K562 (cell line): ENCODE measurements around the gene RHPN2. TPM values are rescaled to one million over a fixed set of nuclear protein-coding genes. Genes with fewer than 3 reads are reported as not detected.

Experiments
- AFF4 ChIP-seq: sonication (generic); formaldehyde crosslinking; IDR thresholded peaks from 2 replicates; pipeline ENCODE4 v1.8.0; 2023; ENCODE audit warnings: mild to moderate bottlenecking, missing genetic modification reagents
- ARID4B ChIP-seq: sonication (generic); formaldehyde crosslinking; IDR thresholded peaks from 2 replicates; pipeline ENCODE4 v1.8.0; 2022; ENCODE audit warnings: mild to moderate bottlenecking, missing genetic modification reagents
- BACH1 ChIP-seq: fragments of 200-800 bp; sonication (Bioruptor generic); IDR thresholded peaks from 2 replicates; pipeline ENCODE4 v1.6.1; 2016; ENCODE audit warnings: missing genetic modification characterization, missing compliant biosample characterization
- FOXK2 ChIP-seq, 2 experiments: fragments of 450-650 bp; IDR thresholded peaks in 1 of 2; conservative IDR thresholded peaks in 1 of 2; 2 replicates each; pipeline ENCODE4 v1.6.1; 2016; ENCODE audit warnings: low read depth in 2 of 2, mild to moderate bottlenecking in 1 of 2
- GTF2F1 ChIP-seq: IDR thresholded peaks from 2 replicates; pipeline ENCODE4 v1.6.1; 2011; ENCODE audit warnings: low read depth, low read length, improper control_type of control experiment
- HMBOX1 ChIP-seq: sonication (generic); IDR thresholded peaks from 2 replicates; pipeline ENCODE4 v1.6.1; 2016
- MAFG ChIP-seq: fragments of 450-650 bp; conservative IDR thresholded peaks from 2 replicates; pipeline ENCODE4 v1.6.1; 2016; ENCODE audit warnings: missing genetic modification characterization, missing compliant biosample characterization
- NBN ChIP-seq: fragments of 450-650 bp; IDR thresholded peaks from 2 replicates; pipeline ENCODE4 v1.6.1; 2016; ENCODE audit warnings: low read depth, mild to moderate bottlenecking
- NFIX ChIP-seq: fragments of 250-450 bp; sonication (Bioruptor Pico); IDR thresholded peaks from 2 replicates; pipeline ENCODE4 v1.4.0; 2020; ENCODE audit warnings: low read depth, mild to moderate bottlenecking, moderate library complexity
- RBM15 ChIP-seq: fragments of 200-400 bp; formaldehyde crosslinking; IDR thresholded peaks from 2 replicates; pipeline ENCODE4 v1.6.1; 2018; ENCODE audit warnings: mild to moderate bottlenecking, low read length, moderate library complexity; ENCODE audit not compliant: insufficient read depth
- SRSF3 ChIP-seq: fragments of 200-400 bp; formaldehyde crosslinking; IDR thresholded peaks from 2 replicates; pipeline ENCODE4 v1.6.1; 2016; ENCODE audit warnings: mild to moderate bottlenecking, low read length, moderate library complexity; ENCODE audit not compliant: insufficient read depth
- THRB ChIP-seq: fragments of 450-650 bp; formaldehyde crosslinking; conservative IDR thresholded peaks from 2 replicates; pipeline ENCODE4 v1.4.0; 2022; ENCODE audit warnings: mild to moderate bottlenecking, missing genetic modification characterization
- TRIM24 ChIP-seq, 2 experiments: fragments of 450-650 bp; IDR thresholded peaks; 2 replicates each; pipeline ENCODE4 v1.6.1; 2016
- ZBTB7A ChIP-seq: IDR thresholded peaks from 2 replicates; pipeline ENCODE4 v1.6.1; 2011; ENCODE audit warnings: low read depth, mild to moderate bottlenecking, low read length, moderate library complexity, borderline replicate concordance; ENCODE audit not compliant: control insufficient read depth
- ZNF395 ChIP-seq: fragments of 200-800 bp; sonication (Bioruptor generic); IDR thresholded peaks from 2 replicates; pipeline ENCODE4 v1.6.1; 2017; ENCODE audit warnings: missing genetic modification characterization, missing compliant biosample characterization
- polyA plus RNA-seq, 8 experiments: library from polyadenylated mRNA; depleted of rRNA in 4 of 8; stranded (reverse) in 5 of 8; unstranded in 3 of 8; fragments of >200 nt; fragmentation: Nextera tagmentation in 2 of 8; fragmentation: Illumina TruSeq in 1 of 8; extraction: Ambion mirVana in 2 of 8; extraction: Trizol in 1 of 8; gene quantifications; 2 replicates each; pipeline versions ENCODE4 v1.2.1 to v1.2.3, GENCODE V29; 2011 to 2014; ENCODE audit warnings: inconsistent platforms in 1 of 8, missing spikeins in 1 of 8
- total RNA-seq, 7 experiments: library from RNA; depleted of rRNA in 6 of 7; stranded (reverse); fragments of >200 nt in 6 of 7; fragmentation: Illumina TruSeq in 2 of 7; extraction: Trizol in 2 of 7; gene quantifications; 2 replicates each; pipeline versions ENCODE4 v1.2.1 to v1.2.3, GENCODE V29; 2011 to 2021; ENCODE audit warnings: low replicate concordance in 1 of 7

Gene RHPN2
- total and polyA plus RNA-seq, 9 of the 15 experiments (the other 6 are each of a cell fraction or from before 2014, with no cell fraction given), result 0.63 to 9.9 (median 3.2) TPM

- TF ChIP-seq ARID4B, result no peak
- TF ChIP-seq FOXK2 (conservative IDR thresholded peaks at IDR 0.05 in 1 of 2, IDR thresholded peaks at IDR 0.05 in 1 of 2; ENCODE audit: low read depth in 2 of 2), result no peak
- TF ChIP-seq THRB (CRISPR knock-in tag), result no peak
- no peak for TF ChIP-seq ZNF395
- TF ChIP-seq MAFG (tag), result peak; percentile 82
- no peak for TF ChIP-seq RBM15
- TF ChIP-seq TRIM24 (IDR thresholded peaks at IDR 0.05), result no peak
- no peak for TF ChIP-seq AFF4 (CRISPR knock-in tag)
- TF ChIP-seq GTF2F1, result no peak
- TF ChIP-seq NFIX, result no peak
- TF ChIP-seq NBN, result no peak
- no peak for TF ChIP-seq BACH1 (tag)
- TF ChIP-seq ZBTB7A, result no peak
- no peak for TF ChIP-seq HMBOX1
- no peak for TF ChIP-seq SRSF3
Observed at GRCh38 chr19:33093420-33094210, 28.9 kb upstream of the RHPN2 start (continued).
